ENCODE data around the gene HSPA1B.
A peak's percentile ranks its signal among the peaks of the same experiment; 100 is the strongest.
"Not testable (repeated sequence)": the region's sequence is repeated elsewhere in the genome, so short reads cannot be mapped to it uniquely, and the experiment has no call there.

Gene HSPA1B

GRCh38 chr6:31799781-31800180, 27.8 kb upstream of the HSPA1B start:
- no peak for ATAC-seq

- not testable (repeated sequence) for ATAC-seq
These were observed 26.3 kb upstream of the HSPA1B start for GRCh38 chr6:31801031-31801927.

- peak; percentile 6 to 18 for ATAC-seq
These were observed 21.5 kb upstream of the HSPA1B start for GRCh38 chr6:31805939-31806469.

- peak; percentile 97 for ATAC-seq
These were observed 20.9 kb upstream of the HSPA1B start, which contains the start of gene LSM2 for GRCh38 chr6:31806470-31807272. Gene LSM2 (minus strand): TSS chr6:31806966. CDS start chr6:31806757, 209 bp downstream.

- not testable (repeated sequence) for ATAC-seq
These were observed 18.9 kb upstream of the HSPA1B start for GRCh38 chr6:31808599-31808998.

- no peak for ATAC-seq
These were observed 15.9 kb upstream of the HSPA1B start for GRCh38 chr6:31811645-31812044.

GRCh38 chr6:31813465-31813849, 14.1 kb upstream of the HSPA1B start:
- ATAC-seq, result no peak

- peak; percentile 41 to 46 for ATAC-seq
These were observed 12.9 kb upstream of the HSPA1B start for GRCh38 chr6:31814677-31815024.

GRCh38 chr6:31815025-31815838, 12.3 kb upstream of the HSPA1B start, which contains the start of the genes HSPA1A and HSPA1L:
Gene HSPA1A (plus strand): TSS chr6:31815543. CDS start chr6:31815757, 214 bp downstream.
Gene HSPA1L (minus strand): TSS chr6:31815283. CDS start chr6:31811972, 3,311 bp downstream.
- ATAC-seq, result peak; percentile 28 to 29

GRCh38 chr6:31817133-31817928, 10.2 kb upstream of the HSPA1B start:
- not testable (repeated sequence) for ATAC-seq

- ATAC-seq, result not testable (repeated sequence)
These were observed 9.5 kb upstream of the HSPA1B start for GRCh38 chr6:31817929-31818511.

- ATAC-seq, result no peak
These were observed 7.7 kb upstream of the HSPA1B start for GRCh38 chr6:31819871-31820299.

- ATAC-seq, result not testable (repeated sequence)
These were observed 7.1 kb upstream of the HSPA1B start for GRCh38 chr6:31820399-31820798.

GRCh38 chr6:31821301-31822035, 6.1 kb upstream of the HSPA1B start:
- ATAC-seq, result peak; percentile 27 to 35

GRCh38 chr6:31822036-31822821, 5.3 kb upstream of the HSPA1B start:
- peak; percentile 47 to 50 for ATAC-seq

- not testable (repeated sequence) for ATAC-seq
These were observed 3.8 kb upstream of the HSPA1B start for GRCh38 chr6:31823592-31824196.

GRCh38 chr6:31825553-31825952, 2.0 kb upstream of the HSPA1B start:
- no peak for ATAC-seq

GRCh38 chr6:31826793-31827285, 699 bp upstream of the HSPA1B start:
- ATAC-seq, result peak in 1 of 2 donors; percentile 2

Measured in activated CD4-positive, CD25-positive, alpha-beta regulatory T cell treated with anti-CD3 and anti-CD28 coated beads, Interleukin-2, amount 50 U/mL, for 24 hours (primary cell).